ENCODE results near the gene MYO16. TPM values are rescaled to one million over a fixed set of nuclear protein-coding genes. Genes with fewer than 3 reads are reported as not detected.

MYO16 gene
- total and polyA plus RNA-seq, 7 donors: 0.01 to 0.46 (median 0.30) TPM

- Histone ChIP-seq H3K27me3 (ENCODE audit: insufficient read depth in 3 of 3, low read length in 2 of 3) (no peaks in the 10 kb centered on the region), H3K27ac (no peak overlapping the region), H3K36me3 (ENCODE audit: insufficient read depth in 1 of 2, low read depth in 1 of 2) (no peaks in the 10 kb centered on the region), H3K9me3 (no peaks in the 10 kb centered on the region), H3K4me3 (no peak overlapping the region), H3K4me1 (no peaks in the 10 kb centered on the region)
- ATAC-seq (no peak), DNase-seq (no peak)
- intact Hi-C loops (cut with DNase I): no loop called here
- TF ChIP-seq, protein P1, sequence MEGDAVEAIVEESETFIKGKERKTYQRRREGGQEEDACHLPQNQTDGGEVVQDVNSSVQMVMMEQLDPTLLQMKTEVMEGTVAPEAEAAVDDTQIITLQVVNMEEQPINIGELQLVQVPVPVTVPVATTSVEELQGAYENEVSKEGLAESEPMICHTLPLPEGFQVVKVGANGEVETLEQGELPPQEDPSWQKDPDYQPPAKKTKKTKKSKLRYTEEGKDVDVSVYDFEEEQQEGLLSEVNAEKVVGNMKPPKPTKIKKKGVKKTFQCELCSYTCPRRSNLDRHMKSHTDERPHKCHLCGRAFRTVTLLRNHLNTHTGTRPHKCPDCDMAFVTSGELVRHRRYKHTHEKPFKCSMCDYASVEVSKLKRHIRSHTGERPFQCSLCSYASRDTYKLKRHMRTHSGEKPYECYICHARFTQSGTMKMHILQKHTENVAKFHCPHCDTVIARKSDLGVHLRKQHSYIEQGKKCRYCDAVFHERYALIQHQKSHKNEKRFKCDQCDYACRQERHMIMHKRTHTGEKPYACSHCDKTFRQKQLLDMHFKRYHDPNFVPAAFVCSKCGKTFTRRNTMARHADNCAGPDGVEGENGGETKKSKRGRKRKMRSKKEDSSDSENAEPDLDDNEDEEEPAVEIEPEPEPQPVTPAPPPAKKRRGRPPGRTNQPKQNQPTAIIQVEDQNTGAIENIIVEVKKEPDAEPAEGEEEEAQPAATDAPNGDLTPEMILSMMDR (IDR thresholded peaks at IDR 0.05): no peak
- 52 to 58% (median 55%) methylated on average over 4 of the region's 4 CpGs for WGBS, 3 donors
Observed at GRCh38 chr13:109199280-109199679, 569.9 kb downstream of the MYO16 start.

DNA sequence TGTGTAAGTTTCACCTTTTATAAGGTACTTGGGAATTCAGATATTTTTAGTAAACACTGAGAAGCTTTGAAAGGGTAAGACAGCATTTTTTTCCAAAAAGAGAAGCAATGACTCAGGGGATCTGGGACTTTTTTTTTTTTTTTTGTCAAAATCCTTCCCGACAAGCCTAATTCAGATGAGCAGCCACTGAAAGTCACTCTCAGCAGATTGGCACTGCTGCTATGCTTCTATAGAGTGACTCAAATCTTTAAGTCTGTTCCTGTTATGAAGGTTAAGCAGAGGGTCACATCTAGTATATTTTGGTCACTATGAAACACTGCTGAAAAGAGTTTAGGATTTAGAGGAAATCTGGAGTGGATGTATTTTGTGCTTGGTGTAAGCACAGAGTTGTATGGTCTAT lies 571.1 kb downstream of the MYO16 start:
- Histone ChIP-seq H3K4me1 (no peaks in the 10 kb centered on the region), H3K9me3 (no peaks in the 10 kb centered on the region), H3K4me3 (no peak overlapping the region), H3K27ac (no peak overlapping the region), H3K36me3 (ENCODE audit: insufficient read depth in 1 of 2, low read depth in 1 of 2) (no peaks in the 10 kb centered on the region), H3K27me3 (ENCODE audit: insufficient read depth in 3 of 3, low read length in 2 of 3) (no peaks in the 10 kb centered on the region)
- ATAC-seq (no peak), DNase-seq (no peak)
- TF ChIP-seq, protein P1 (IDR thresholded peaks at IDR 0.05): no peak
- intact Hi-C loops (cut with DNase I): no loop called here
- WGBS, 3 donors: 58 to 66% (median 60%) methylated on average over 1 of the region's 1 CpG

DNA sequence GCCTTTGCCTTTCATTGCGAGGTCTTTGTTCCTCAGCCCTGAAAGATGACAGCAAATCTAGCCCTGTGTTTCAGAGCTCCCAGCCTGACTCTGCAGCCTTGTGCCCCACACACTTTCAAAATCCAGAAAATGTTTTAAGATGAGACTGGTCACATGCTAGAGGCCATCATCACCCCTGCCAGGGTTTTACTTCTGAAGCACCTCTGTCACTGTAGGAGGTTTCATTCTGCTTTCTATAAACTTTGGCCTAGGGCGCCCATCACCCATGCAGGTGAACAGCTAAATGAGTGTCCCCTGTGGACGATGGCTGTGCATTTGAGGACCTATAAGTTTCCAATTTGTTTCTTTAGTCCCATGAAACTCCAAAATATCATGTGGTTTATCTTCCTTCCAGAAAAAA lies 574.2 kb downstream of the MYO16 start:
- 81 to 87% (median 85%) methylated on average over 3 of the region's 3 CpGs for WGBS, 3 donors
- TF ChIP-seq, protein P1 (IDR thresholded peaks at IDR 0.05): no peak
- Histone ChIP-seq H3K9me3 (no peaks in the 10 kb centered on the region), H3K4me3 (no peak overlapping the region), H3K27ac (no peak overlapping the region), H3K4me1 (no peaks in the 10 kb centered on the region), H3K36me3 (ENCODE audit: insufficient read depth in 1 of 2, low read depth in 1 of 2) (no peaks in the 10 kb centered on the region), H3K27me3 (ENCODE audit: insufficient read depth in 3 of 3, low read length in 2 of 3) (no peaks in the 10 kb centered on the region)
- ATAC-seq (no peak), DNase-seq (no peak)
- intact Hi-C loops (cut with DNase I): no loop called here

GRCh38 chr13:109204252-109204651 lies 574.8 kb downstream of the MYO16 start:
- Histone ChIP-seq H3K27me3 (ENCODE audit: insufficient read depth in 3 of 3, low read length in 2 of 3) (no peaks in the 10 kb centered on the region), H3K4me1 (no peaks in the 10 kb centered on the region), H3K9me3 (no peaks in the 10 kb centered on the region), H3K4me3 (no peak overlapping the region), H3K36me3 (ENCODE audit: insufficient read depth in 1 of 2, low read depth in 1 of 2) (no peaks in the 10 kb centered on the region), H3K27ac (no peak overlapping the region)
- intact Hi-C loops (cut with DNase I): no loop called here
- ATAC-seq (no peak), DNase-seq (no peak)
- WGBS, 3 donors: 46 to 70% (median 62%) methylated on average over 2 of the region's 2 CpGs
- TF ChIP-seq, protein P1 (IDR thresholded peaks at IDR 0.05): no peak

- Histone ChIP-seq H3K9me3 (no peaks in the 10 kb centered on the region), H3K4me1 (no peaks in the 10 kb centered on the region), H3K4me3 (no peak overlapping the region), H3K27me3 (ENCODE audit: insufficient read depth in 3 of 3, low read length in 2 of 3) (no peaks in the 10 kb centered on the region), H3K36me3 (ENCODE audit: insufficient read depth in 1 of 2, low read depth in 1 of 2) (no peaks in the 10 kb centered on the region), H3K27ac (no peak overlapping the region)
- no peak for DNase-seq
- intact Hi-C loops (cut with DNase I): no loop called here
- TF ChIP-seq, protein P1 (IDR thresholded peaks at IDR 0.05): no peak
- 83 to 90% (median 88%) methylated on average over 4 of the region's 4 CpGs for WGBS, 3 donors
- ATAC-seq: no peak
Observed at GRCh38 chr13:109204657-109205056, 575.2 kb downstream of the MYO16 start.

All from psoas muscle (tissue), 8 donors.